ENCODE data around the gene ZNF805.

ZNF805 gene

DNA sequence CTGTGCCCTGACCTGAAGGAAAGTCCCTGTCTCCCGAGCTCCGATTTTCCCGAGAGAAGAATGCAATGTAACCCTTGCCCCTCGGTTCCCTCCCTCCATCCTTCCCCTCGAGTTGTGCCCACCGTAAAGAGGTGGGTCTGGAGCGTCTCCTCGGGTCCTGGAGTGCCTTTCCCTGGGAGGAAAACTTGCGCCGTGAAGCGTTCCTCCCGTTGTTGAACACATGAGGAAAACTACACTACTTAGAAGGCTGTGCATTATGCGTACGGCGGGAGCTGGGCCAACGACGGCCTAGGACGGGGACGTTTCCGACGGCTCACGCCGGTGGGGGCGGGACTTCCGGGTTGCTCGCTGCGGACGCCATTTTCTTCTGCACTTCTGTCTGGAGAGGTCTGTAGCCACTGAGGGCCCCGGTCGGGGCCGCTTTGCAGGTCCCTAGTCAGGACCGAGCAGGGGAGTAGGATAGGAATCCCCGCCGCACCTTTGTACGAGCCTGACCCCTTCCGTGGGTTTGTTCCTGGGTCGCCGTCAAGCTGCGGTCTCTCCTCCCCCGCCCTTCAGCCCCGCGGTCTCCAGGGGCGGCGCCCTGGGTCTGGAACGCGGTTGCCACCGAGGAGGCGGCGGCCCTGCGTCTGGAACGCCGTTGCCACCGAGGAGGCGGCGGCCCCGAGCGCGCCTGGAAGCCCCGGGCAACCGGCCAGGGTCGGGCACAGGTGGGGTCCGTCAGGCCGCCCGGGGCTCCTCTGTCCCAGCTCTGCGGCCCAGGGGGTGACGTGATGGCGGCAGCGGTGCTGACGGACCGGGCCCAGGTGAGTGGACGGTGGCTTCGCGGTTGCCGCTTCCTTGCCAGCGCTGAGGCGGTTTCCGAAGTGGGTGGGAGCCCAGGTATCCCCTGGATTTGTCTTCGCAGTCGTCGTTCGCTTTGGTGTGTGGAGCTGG, 49.0 kb upstream of the ZNF805 start, which contains the start of gene ZNF264 (continued):
- TF ChIP-seq, protein P1, sequence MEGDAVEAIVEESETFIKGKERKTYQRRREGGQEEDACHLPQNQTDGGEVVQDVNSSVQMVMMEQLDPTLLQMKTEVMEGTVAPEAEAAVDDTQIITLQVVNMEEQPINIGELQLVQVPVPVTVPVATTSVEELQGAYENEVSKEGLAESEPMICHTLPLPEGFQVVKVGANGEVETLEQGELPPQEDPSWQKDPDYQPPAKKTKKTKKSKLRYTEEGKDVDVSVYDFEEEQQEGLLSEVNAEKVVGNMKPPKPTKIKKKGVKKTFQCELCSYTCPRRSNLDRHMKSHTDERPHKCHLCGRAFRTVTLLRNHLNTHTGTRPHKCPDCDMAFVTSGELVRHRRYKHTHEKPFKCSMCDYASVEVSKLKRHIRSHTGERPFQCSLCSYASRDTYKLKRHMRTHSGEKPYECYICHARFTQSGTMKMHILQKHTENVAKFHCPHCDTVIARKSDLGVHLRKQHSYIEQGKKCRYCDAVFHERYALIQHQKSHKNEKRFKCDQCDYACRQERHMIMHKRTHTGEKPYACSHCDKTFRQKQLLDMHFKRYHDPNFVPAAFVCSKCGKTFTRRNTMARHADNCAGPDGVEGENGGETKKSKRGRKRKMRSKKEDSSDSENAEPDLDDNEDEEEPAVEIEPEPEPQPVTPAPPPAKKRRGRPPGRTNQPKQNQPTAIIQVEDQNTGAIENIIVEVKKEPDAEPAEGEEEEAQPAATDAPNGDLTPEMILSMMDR (tag by site-specific recombination; IDR thresholded peaks at IDR 0.05): peak; percentile 52; the same call in 1 of the 2 replicates
- TF ChIP-seq GLIS2 (tag by site-specific recombination; IDR thresholded peaks at IDR 0.05) (0 out of 2 replicates have a peak, but pooled peaks have one; percentile 35), ZBTB20 (tag by site-specific recombination; IDR thresholded peaks at IDR 0.05) (peak; percentile 43; the same call in 1 of the 2 replicates), SETDB1 (IDR thresholded peaks at IDR 0.05; ENCODE audit: insufficient read length, low read length) (peak; percentile 59), EGR2 (tag by site-specific recombination; IDR thresholded peaks at IDR 0.05; ENCODE audit: low read depth) (peak; percentile 45; the same call in 1 of the 2 replicates), HOXC10 (CRISPR knock-in tag; IDR thresholded peaks at IDR 0.05) (peak; percentile 99), ZSCAN16 (tag by site-specific recombination; IDR thresholded peaks at IDR 0.05) (no peak), ZXDB (tag by site-specific recombination; IDR thresholded peaks at IDR 0.05) (peak; percentile 75), ZNF621 (tag by site-specific recombination; IDR thresholded peaks at IDR 0.05) (no peak), ZNF629 (tag by site-specific recombination; IDR thresholded peaks at IDR 0.05) (0 out of 2 replicates have a peak, but pooled peaks have one; percentile 24), ZNF48 (tag by site-specific recombination; IDR thresholded peaks at IDR 0.05) (no peak), ZNF549 (tag by site-specific recombination; IDR thresholded peaks at IDR 0.05) (peak; percentile 84), ZNF792 (tag by site-specific recombination; IDR thresholded peaks at IDR 0.05) (no peak), ZNF335 (tag by site-specific recombination; conservative IDR thresholded peaks at IDR 0.05) (peak; percentile 85), ZNF843 (tag by site-specific recombination; IDR thresholded peaks at IDR 0.05) (peak; percentile 25; the same call in 1 of the 2 replicates), ZNF514 (tag by site-specific recombination; IDR thresholded peaks at IDR 0.05) (no peak), GLIS1 (tag by site-specific recombination; IDR thresholded peaks at IDR 0.05) (peak; percentile 58), ZNF24 (tag by site-specific recombination; IDR thresholded peaks at IDR 0.05) (0 out of 2 replicates have a peak, but pooled peaks have one; percentile 25), ZNF585B (tag by site-specific recombination; IDR thresholded peaks at IDR 0.05) (no peak), KLF1 (tag by site-specific recombination; IDR thresholded peaks at IDR 0.05) (peak; percentile 30)
- TF ChIP-seq, protein P2, sequence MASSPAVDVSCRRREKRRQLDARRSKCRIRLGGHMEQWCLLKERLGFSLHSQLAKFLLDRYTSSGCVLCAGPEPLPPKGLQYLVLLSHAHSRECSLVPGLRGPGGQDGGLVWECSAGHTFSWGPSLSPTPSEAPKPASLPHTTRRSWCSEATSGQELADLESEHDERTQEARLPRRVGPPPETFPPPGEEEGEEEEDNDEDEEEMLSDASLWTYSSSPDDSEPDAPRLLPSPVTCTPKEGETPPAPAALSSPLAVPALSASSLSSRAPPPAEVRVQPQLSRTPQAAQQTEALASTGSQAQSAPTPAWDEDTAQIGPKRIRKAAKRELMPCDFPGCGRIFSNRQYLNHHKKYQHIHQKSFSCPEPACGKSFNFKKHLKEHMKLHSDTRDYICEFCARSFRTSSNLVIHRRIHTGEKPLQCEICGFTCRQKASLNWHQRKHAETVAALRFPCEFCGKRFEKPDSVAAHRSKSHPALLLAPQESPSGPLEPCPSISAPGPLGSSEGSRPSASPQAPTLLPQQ (tag by site-specific recombination; IDR thresholded peaks at IDR 0.05): peak; percentile 67
- TF ChIP-seq, protein P3, sequence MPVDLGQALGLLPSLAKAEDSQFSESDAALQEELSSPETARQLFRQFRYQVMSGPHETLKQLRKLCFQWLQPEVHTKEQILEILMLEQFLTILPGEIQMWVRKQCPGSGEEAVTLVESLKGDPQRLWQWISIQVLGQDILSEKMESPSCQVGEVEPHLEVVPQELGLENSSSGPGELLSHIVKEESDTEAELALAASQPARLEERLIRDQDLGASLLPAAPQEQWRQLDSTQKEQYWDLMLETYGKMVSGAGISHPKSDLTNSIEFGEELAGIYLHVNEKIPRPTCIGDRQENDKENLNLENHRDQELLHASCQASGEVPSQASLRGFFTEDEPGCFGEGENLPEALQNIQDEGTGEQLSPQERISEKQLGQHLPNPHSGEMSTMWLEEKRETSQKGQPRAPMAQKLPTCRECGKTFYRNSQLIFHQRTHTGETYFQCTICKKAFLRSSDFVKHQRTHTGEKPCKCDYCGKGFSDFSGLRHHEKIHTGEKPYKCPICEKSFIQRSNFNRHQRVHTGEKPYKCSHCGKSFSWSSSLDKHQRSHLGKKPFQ (tag by site-specific recombination; IDR thresholded peaks at IDR 0.05): no peak
- TF ChIP-seq, protein P4, sequence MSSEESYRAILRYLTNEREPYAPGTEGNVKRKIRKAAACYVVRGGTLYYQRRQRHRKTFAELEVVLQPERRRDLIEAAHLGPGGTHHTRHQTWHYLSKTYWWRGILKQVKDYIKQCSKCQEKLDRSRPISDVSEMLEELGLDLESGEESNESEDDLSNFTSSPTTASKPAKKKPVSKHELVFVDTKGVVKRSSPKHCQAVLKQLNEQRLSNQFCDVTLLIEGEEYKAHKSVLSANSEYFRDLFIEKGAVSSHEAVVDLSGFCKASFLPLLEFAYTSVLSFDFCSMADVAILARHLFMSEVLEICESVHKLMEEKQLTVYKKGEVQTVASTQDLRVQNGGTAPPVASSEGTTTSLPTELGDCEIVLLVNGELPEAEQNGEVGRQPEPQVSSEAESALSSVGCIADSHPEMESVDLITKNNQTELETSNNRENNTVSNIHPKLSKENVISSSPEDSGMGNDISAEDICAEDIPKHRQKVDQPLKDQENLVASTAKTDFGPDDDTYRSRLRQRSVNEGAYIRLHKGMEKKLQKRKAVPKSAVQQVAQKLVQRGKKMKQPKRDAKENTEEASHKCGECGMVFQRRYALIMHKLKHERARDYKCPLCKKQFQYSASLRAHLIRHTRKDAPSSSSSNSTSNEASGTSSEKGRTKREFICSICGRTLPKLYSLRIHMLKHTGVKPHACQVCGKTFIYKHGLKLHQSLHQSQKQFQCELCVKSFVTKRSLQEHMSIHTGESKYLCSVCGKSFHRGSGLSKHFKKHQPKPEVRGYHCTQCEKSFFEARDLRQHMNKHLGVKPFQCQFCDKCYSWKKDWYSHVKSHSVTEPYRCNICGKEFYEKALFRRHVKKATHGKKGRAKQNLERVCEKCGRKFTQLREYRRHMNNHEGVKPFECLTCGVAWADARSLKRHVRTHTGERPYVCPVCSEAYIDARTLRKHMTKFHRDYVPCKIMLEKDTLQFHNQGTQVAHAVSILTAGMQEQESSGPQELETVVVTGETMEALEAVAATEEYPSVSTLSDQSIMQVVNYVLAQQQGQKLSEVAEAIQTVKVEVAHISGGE (tag by site-specific recombination; conservative IDR thresholded peaks at IDR 0.05; ENCODE audit: low read depth): peak; percentile 95
- TF ChIP-seq, protein P5, sequence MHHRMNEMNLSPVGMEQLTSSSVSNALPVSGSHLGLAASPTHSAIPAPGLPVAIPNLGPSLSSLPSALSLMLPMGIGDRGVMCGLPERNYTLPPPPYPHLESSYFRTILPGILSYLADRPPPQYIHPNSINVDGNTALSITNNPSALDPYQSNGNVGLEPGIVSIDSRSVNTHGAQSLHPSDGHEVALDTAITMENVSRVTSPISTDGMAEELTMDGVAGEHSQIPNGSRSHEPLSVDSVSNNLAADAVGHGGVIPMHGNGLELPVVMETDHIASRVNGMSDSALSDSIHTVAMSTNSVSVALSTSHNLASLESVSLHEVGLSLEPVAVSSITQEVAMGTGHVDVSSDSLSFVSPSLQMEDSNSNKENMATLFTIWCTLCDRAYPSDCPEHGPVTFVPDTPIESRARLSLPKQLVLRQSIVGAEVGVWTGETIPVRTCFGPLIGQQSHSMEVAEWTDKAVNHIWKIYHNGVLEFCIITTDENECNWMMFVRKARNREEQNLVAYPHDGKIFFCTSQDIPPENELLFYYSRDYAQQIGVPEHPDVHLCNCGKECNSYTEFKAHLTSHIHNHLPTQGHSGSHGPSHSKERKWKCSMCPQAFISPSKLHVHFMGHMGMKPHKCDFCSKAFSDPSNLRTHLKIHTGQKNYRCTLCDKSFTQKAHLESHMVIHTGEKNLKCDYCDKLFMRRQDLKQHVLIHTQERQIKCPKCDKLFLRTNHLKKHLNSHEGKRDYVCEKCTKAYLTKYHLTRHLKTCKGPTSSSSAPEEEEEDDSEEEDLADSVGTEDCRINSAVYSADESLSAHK (tag by site-specific recombination; IDR thresholded peaks at IDR 0.05): no peak
- TF ChIP-seq, protein P6, sequence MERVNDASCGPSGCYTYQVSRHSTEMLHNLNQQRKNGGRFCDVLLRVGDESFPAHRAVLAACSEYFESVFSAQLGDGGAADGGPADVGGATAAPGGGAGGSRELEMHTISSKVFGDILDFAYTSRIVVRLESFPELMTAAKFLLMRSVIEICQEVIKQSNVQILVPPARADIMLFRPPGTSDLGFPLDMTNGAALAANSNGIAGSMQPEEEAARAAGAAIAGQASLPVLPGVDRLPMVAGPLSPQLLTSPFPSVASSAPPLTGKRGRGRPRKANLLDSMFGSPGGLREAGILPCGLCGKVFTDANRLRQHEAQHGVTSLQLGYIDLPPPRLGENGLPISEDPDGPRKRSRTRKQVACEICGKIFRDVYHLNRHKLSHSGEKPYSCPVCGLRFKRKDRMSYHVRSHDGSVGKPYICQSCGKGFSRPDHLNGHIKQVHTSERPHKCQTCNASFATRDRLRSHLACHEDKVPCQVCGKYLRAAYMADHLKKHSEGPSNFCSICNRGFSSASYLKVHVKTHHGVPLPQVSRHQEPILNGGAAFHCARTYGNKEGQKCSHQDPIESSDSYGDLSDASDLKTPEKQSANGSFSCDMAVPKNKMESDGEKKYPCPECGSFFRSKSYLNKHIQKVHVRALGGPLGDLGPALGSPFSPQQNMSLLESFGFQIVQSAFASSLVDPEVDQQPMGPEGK (tag by site-specific recombination; IDR thresholded peaks at IDR 0.05): 0 out of 2 replicates have a peak, but pooled peaks have one; percentile 23
